K562 (cell line): ENCODE data around the gene PDZD8. TPM values are rescaled to one million over a fixed set of nuclear protein-coding genes. Genes with fewer than 3 reads are reported as not detected.
"Not testable (repeated sequence)": the region's sequence is repeated elsewhere in the genome, so short reads cannot be mapped to it uniquely, and the experiment has no call there.

Experiments
- ATAC-seq: fragments of 200-7000 bp; cut with Tn5 transposase; 3 replicates; pipeline ENCODE4 v1.9.1; 2020; ENCODE audit warnings: moderate library complexity
- BruUV-seq: library from RNA; stranded (reverse); fragments of 400-500 nt; replicated peaks from 2 replicates; lab custom pipeline; 2021; lab: Mats Ljungman, UMichigan
- CTCF ChIA-PET: fragments of 300-600 bp; formaldehyde crosslinking; extraction: SDS; loops from one replicate; lab custom pipeline; 2021; ENCODE audit warnings: low intra/inter-chr PET ratio; lab: Yijun Ruan, JAX
- POLR2A ChIA-PET: fragments of 300-600, 350-650 bp; sonication (Branson Sonifier 250); formaldehyde crosslinking; extraction: SDS; loops from one replicate; lab custom pipeline; 2021; ENCODE audit warnings: antibody characterized with exemption, inconsistent platforms; lab: Yijun Ruan, JAX
- DNase-seq, 4 experiments: peaks; one replicate each; pipeline versions ENCODE4 v3.0.0 to v3.0.0-alpha.2; 2011 to 2018; ENCODE audit warnings: low spot score in 3 of 4, mixed read lengths in 3 of 4; ENCODE audit errors: extremely low read depth in 1 of 4
- FAIRE-seq: peaks from 2 replicates; lab custom pipeline; 2011; peaks lifted over from hg19 to GRCh38; lab: Jason Lieb, UNC
- H2AFZ ChIP-seq: 2 replicates; pipeline ENCODE4 v1.6.0; 2011; ENCODE audit warnings: low read depth, low read length, control low read depth, inconsistent platforms
- H3K27ac ChIP-seq: fragments of 200-600 bp; 3 replicates; pipeline ENCODE4 v1.8.0; 2011; ENCODE audit warnings: low read depth, mild to moderate bottlenecking, control low read depth, inconsistent platforms, low read length, moderate library complexity, mixed read lengths; ENCODE audit errors: extremely low read depth
- H3K27me3 ChIP-seq, 2 experiments: fragments of 300-600 bp in 1 of 2; 2 replicates in 1 of 2; 3 replicates in 1 of 2; pipeline versions ENCODE4 v1.6.0 to v1.8.0; 2011; ENCODE audit warnings: inconsistent platforms in 2 of 2, low read length in 2 of 2, mild to moderate bottlenecking in 1 of 2, mixed read lengths in 1 of 2, moderate library complexity in 1 of 2; ENCODE audit not compliant: control insufficient read depth in 2 of 2, insufficient read depth in 2 of 2
- H3K36me3 ChIP-seq: fragments of 300-600 bp; 3 replicates; pipeline ENCODE4 v1.8.0; 2011; ENCODE audit warnings: mild to moderate bottlenecking, low read length, inconsistent platforms; ENCODE audit not compliant: control insufficient read depth, insufficient read depth
- H3K4me1 ChIP-seq, 2 experiments: fragments of 200-600 bp in 1 of 2; replicated peaks in 1 of 2; 2 replicates in 1 of 2; 3 replicates in 1 of 2; pipeline versions ENCODE4 v1.5.1 to v1.8.0; 2011; ENCODE audit warnings: inconsistent platforms in 2 of 2, low read length in 2 of 2, mild to moderate bottlenecking in 1 of 2, mixed read lengths in 1 of 2, moderate library complexity in 1 of 2; ENCODE audit not compliant: control insufficient read depth in 2 of 2, insufficient read depth in 2 of 2
- H3K4me2 ChIP-seq: 2 replicates; pipeline ENCODE4 v1.6.1; 2011; ENCODE audit warnings: low read length, control low read depth, inconsistent platforms, mixed read lengths; ENCODE audit not compliant: insufficient read depth
- H3K4me3 ChIP-seq: fragments of 200-600 bp; sonication (generic), shearing (Covaris generic); 2 replicates; pipeline ENCODE4 v1.5.1; 2016; ENCODE audit warnings: control low read depth, inconsistent platforms
- H3K79me2 ChIP-seq: fragments of 200-600 bp; 3 replicates; pipeline ENCODE4 v1.8.0; 2011; ENCODE audit warnings: low read length, inconsistent platforms; ENCODE audit not compliant: control insufficient read depth, insufficient read depth
- H3K9ac ChIP-seq, 2 experiments: 2 replicates each; pipeline versions ENCODE4 v1.6.0 to v1.6.1; 2011; ENCODE audit warnings: low read depth in 2 of 2, low read length in 2 of 2, control low read depth in 1 of 2, inconsistent platforms in 1 of 2, mild to moderate bottlenecking in 1 of 2, mixed read lengths in 1 of 2; ENCODE audit not compliant: insufficient read depth in 1 of 2
- H3K9me1 ChIP-seq: one replicate; pipeline ENCODE4 v1.6.0; 2011; ENCODE audit warnings: inconsistent platforms, mild to moderate bottlenecking, low read length, moderate library complexity; ENCODE audit not compliant: control insufficient read depth, insufficient read depth
- H3K9me3 ChIP-seq: replicated peaks from 2 replicates; pipeline ENCODE4 v1.5.1; 2011; ENCODE audit warnings: low read depth, low read length, inconsistent platforms; ENCODE audit not compliant: control insufficient read depth, insufficient read depth
- H4K20me1 ChIP-seq: replicated peaks from 2 replicates; pipeline ENCODE4 v1.6.1; 2011; ENCODE audit warnings: low read length, inconsistent platforms, mixed read lengths; ENCODE audit not compliant: control insufficient read depth, insufficient read depth
- BACH1 ChIP-seq: fragments of 200-800 bp; sonication (Bioruptor generic); IDR thresholded peaks from 2 replicates; pipeline ENCODE4 v1.6.1; 2016; ENCODE audit warnings: missing genetic modification characterization, missing compliant biosample characterization
- FOXA1 ChIP-seq: fragments of 450-650 bp; IDR thresholded peaks from 2 replicates; pipeline ENCODE4 v1.6.1; 2016; ENCODE audit warnings: mild to moderate bottlenecking, borderline replicate concordance
- KLF1 ChIP-seq: fragments of 450-650 bp; IDR thresholded peaks from 2 replicates; pipeline ENCODE4 v1.6.1; 2016; ENCODE audit warnings: missing genetic modification characterization, missing compliant biosample characterization
- MYNN ChIP-seq, 2 experiments: sonication (generic); formaldehyde crosslinking in 1 of 2; IDR thresholded peaks; 2 replicates each; pipeline versions ENCODE4 v1.5.0 to v1.6.1; 2016 to 2020; ENCODE audit warnings: antibody characterized with exemption in 1 of 2, missing genetic modification reagents in 1 of 2
- TAF9B ChIP-seq: fragments of 450-650 bp; IDR thresholded peaks from 2 replicates; pipeline ENCODE4 v1.6.1; 2018; ENCODE audit warnings: mild to moderate bottlenecking; ENCODE audit not compliant: partially characterized antibody
- ZFP36 ChIP-seq: fragments of 150-350 bp; IDR thresholded peaks from 2 replicates; pipeline ENCODE4 v1.6.1; 2018; ENCODE audit warnings: low read length, low read depth; ENCODE audit not compliant: partially characterized antibody
- ZKSCAN1 ChIP-seq: fragments of 150-350 bp; IDR thresholded peaks from 2 replicates; pipeline ENCODE4 v1.6.1; 2016; ENCODE audit warnings: low read depth, low read length
- WGBS: fragments of 100-300 bp; shearing (Covaris generic); methylation state at CpG from one replicate; pipeline ENCODE4 v1.1.6; 2016; ENCODE audit warnings: low coverage, mixed read lengths; ENCODE audit not compliant: insufficient coverage; ENCODE audit errors: missing lambda C conversion rate; 5-methylcytosine and 5-hydroxymethylcytosine counted together
- in situ Hi-C: fragments of 300-500 bp; cut with MboI; formaldehyde crosslinking; loops from 4 replicates; pipeline ENCODE4 v1.15.0; 2018; ENCODE audit warnings: inconsistent platforms, mixed read lengths
- intact Hi-C: fragments of 100-400 bp; cut with micrococcal nuclease; formaldehyde crosslinking; loops from 2 replicates; pipeline ENCODE4 v1.14.2; 2022
- polyA plus RNA-seq, 8 experiments: library from polyadenylated mRNA; depleted of rRNA in 4 of 8; stranded (reverse) in 5 of 8; unstranded in 3 of 8; fragments of >200 nt; fragmentation: Nextera tagmentation in 2 of 8; fragmentation: Illumina TruSeq in 1 of 8; extraction: Ambion mirVana in 2 of 8; extraction: Trizol in 1 of 8; gene quantifications; 2 replicates each; pipeline versions ENCODE4 v1.2.1 to v1.2.3, GENCODE V29; 2011 to 2014; ENCODE audit warnings: inconsistent platforms in 1 of 8, missing spikeins in 1 of 8
- total RNA-seq, 7 experiments: library from RNA; depleted of rRNA in 6 of 7; stranded (reverse); fragments of >200 nt in 6 of 7; fragmentation: Illumina TruSeq in 2 of 7; extraction: Trizol in 2 of 7; gene quantifications; 2 replicates each; pipeline versions ENCODE4 v1.2.1 to v1.2.3, GENCODE V29; 2011 to 2021; ENCODE audit warnings: low replicate concordance in 1 of 7
- TF ChIP-seq, protein P1 (sequence below), 2 experiments: fragments of 450-650 bp; formaldehyde crosslinking in 1 of 2; IDR thresholded peaks; 2 replicates each; pipeline versions ENCODE4 v1.4.0 to v1.6.1; 2014 to 2020; ENCODE audit warnings: mild to moderate bottlenecking in 2 of 2, borderline replicate concordance in 1 of 2, low read depth in 1 of 2

The PDZD8 gene
- total and polyA plus RNA-seq, 9 of the 15 experiments (the other 6 are each of a cell fraction or from before 2014, with no cell fraction given) = 5.5 to 53.4 (median 36.8) TPM

DNA sequence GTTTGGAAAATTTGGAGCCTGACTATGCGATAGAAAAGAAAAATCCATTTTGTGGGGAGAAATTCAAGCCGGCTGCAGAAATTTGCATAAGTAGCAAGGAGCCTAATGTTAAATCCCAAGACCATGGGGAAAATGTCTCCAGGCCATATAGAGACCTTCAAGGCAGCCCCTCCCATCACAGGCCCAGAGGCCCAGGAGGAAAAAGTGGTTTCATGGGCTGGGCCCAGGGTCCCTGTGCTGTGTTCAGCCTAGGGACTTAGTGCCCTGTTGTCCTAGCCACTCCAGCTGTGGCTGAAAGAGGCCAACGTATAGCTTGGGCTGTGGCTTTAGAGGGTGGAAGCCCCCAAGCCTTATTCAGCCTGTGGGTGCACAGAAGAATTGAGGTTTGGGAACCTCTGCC lies 71.8 kb downstream of the PDZD8 start:
- H2AFZ ChIP-seq, intact Hi-C loops, H3K27ac ChIP-seq, H3K4me2 ChIP-seq, BruUV-seq, H3K9ac ChIP-seq, in situ Hi-C loops, H3K4me1 ChIP-seq, H3K27me3 ChIP-seq, H4K20me1 ChIP-seq, H3K4me3 ChIP-seq, FAIRE-seq, H3K9me3 ChIP-seq, H3K9me1 ChIP-seq, CTCF ChIA-PET, ATAC-seq, POLR2A ChIA-PET, DNase-seq: not testable (repeated sequence)
- Histone ChIP-seq H3K79me2 (peaks cover 55% of the 10 kb centered on the region; the same call in 2 of the 3 replicates), H3K36me3 (peaks cover 27% of the 10 kb centered on the region)
- peak; percentile 16 for TF ChIP-seq ZFP36
- 100% methylated on average over 1 of the region's 3 CpGs for WGBS

DNA sequence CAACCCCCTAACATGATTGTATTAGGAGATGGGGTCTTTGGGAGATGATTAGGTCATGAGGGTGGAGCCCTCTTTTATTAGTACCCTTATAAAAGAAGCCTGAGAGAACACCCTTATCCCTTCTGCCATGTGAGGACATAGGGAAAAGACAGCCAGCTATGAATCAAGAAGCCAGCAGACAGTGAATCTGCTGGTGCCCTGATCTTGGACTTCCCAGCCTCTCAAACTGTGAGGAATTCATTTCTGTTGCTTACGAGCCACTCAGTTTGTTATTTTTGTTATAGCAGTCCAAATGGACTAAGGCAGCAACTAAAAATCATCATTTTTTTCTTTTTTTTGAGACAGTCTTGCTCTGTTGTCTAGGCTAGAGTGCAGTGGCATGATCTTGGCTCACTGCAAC lies 74.6 kb downstream of the PDZD8 start:
- DNase-seq (no peak), ATAC-seq (no peak), FAIRE-seq (no peak)
- 89% methylated on average over 1 of the region's 1 CpG for WGBS
- in situ Hi-C loops = no loop called here
- no peaks in the 10 kb centered on the region for H3K4me1 ChIP-seq
- no peak overlapping the region for H3K4me3 ChIP-seq
- H4K20me1 ChIP-seq = no peaks in the 10 kb centered on the region
- intact Hi-C loops = no loop called here
- H3K27me3 ChIP-seq = no peaks in the 10 kb centered on the region
- no peak overlapping the region for H3K27ac ChIP-seq
- CTCF ChIA-PET = no interaction called here
- H3K4me2 ChIP-seq = no peak overlapping the region
- 0 out of 2 replicates have a peak, but pooled peaks cover 4% of the 10 kb centered on the region for H3K9me3 ChIP-seq
- POLR2A ChIA-PET = interaction anchor here (1.3 kb wide), 1 partner anchor 26 kb away, joined by 3 read pairs; no protein-coding TSS in a partner anchor
- peaks cover 11% of the 10 kb centered on the region; the same call in 2 of the 3 replicates for H3K36me3 ChIP-seq
- no TSS peak for BruUV-seq
- peaks cover 61% of the 10 kb centered on the region for H3K79me2 ChIP-seq
- no peak overlapping the region for H3K9ac ChIP-seq
- no peaks in the 10 kb centered on the region for H3K9me1 ChIP-seq
- H2AFZ ChIP-seq = no peak overlapping the region
- TF ChIP-seq TAF9B = no peak
- no peak for TF ChIP-seq ZKSCAN1
- no peak for TF ChIP-seq KLF1
- TF ChIP-seq BACH1 (tag) = no peak
- no peak for TF ChIP-seq FOXA1
- TF ChIP-seq, protein P1, sequence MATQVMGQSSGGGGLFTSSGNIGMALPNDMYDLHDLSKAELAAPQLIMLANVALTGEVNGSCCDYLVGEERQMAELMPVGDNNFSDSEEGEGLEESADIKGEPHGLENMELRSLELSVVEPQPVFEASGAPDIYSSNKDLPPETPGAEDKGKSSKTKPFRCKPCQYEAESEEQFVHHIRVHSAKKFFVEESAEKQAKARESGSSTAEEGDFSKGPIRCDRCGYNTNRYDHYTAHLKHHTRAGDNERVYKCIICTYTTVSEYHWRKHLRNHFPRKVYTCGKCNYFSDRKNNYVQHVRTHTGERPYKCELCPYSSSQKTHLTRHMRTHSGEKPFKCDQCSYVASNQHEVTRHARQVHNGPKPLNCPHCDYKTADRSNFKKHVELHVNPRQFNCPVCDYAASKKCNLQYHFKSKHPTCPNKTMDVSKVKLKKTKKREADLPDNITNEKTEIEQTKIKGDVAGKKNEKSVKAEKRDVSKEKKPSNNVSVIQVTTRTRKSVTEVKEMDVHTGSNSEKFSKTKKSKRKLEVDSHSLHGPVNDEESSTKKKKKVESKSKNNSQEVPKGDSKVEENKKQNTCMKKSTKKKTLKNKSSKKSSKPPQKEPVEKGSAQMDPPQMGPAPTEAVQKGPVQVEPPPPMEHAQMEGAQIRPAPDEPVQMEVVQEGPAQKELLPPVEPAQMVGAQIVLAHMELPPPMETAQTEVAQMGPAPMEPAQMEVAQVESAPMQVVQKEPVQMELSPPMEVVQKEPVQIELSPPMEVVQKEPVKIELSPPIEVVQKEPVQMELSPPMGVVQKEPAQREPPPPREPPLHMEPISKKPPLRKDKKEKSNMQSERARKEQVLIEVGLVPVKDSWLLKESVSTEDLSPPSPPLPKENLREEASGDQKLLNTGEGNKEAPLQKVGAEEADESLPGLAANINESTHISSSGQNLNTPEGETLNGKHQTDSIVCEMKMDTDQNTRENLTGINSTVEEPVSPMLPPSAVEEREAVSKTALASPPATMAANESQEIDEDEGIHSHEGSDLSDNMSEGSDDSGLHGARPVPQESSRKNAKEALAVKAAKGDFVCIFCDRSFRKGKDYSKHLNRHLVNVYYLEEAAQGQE (IDR thresholded peaks at IDR 0.05; ENCODE audit: borderline replicate concordance) = no peak
- TF ChIP-seq, protein P1 (CRISPR knock-in tag; IDR thresholded peaks at IDR 0.05; ENCODE audit: low read depth) = no peak
- TF ChIP-seq MYNN (IDR thresholded peaks at IDR 0.05) = no peak
- TF ChIP-seq MYNN (CRISPR knock-in tag; IDR thresholded peaks at IDR 0.05) = no peak
